SK-N-MC (cell line): ENCODE data around the gene RPL28.

Experiments
- DNase-seq: peaks from one replicate; pipeline ENCODE4 v3.0.0-alpha.2; 2011; ENCODE audit warnings: low read depth, low spot score
- H3K27ac ChIP-seq: fragments of 200-600 bp; sonication (generic); 2 replicates; pipeline ENCODE4 v1.5.1; 2016; ENCODE audit warnings: mixed run types
- H3K36me3 ChIP-seq: fragments of 200-600 bp; sonication (generic); 2 replicates; pipeline ENCODE4 v1.6.1; 2017; ENCODE audit warnings: antibody characterized with exemption, low read length, mixed read lengths; ENCODE audit not compliant: insufficient read depth
- H3K4me3 ChIP-seq: fragments of 200-600 bp; sonication (generic); 2 replicates; pipeline ENCODE4 v1.5.1; 2016
- H3K9ac ChIP-seq: fragments of 200-600 bp; sonication (generic); 2 replicates; pipeline ENCODE4 v1.8.0; 2017; ENCODE audit warnings: mixed run types, mixed read lengths; ENCODE audit not compliant: insufficient read length
- H3K9me3 ChIP-seq: fragments of 200-600 bp; sonication (generic); 2 replicates; pipeline ENCODE4 v1.6.1; 2017; ENCODE audit warnings: low read depth, mild to moderate bottlenecking, antibody characterized with exemption, low read length, moderate library complexity, mixed read lengths
- EZH2 ChIP-seq: fragments of 200-600 bp; sonication (generic); IDR thresholded peaks from one replicate; pipeline ENCODE4 v1.6.1; 2017; ENCODE audit warnings: antibody characterized with exemption
- FOXP2 ChIP-seq: optimal IDR thresholded peaks from 2 replicates; pipeline ENCODE3; 2011; ENCODE audit warnings: mild to moderate bottlenecking, moderate library complexity; ENCODE audit not compliant: insufficient read depth; ENCODE audit errors: extremely low read length, control extremely low read depth
- POLR2AphosphoS5 ChIP-seq: IDR thresholded peaks from 2 replicates; pipeline ENCODE4 v1.6.1; 2012; ENCODE audit warnings: mild to moderate bottlenecking, low read depth, low read length, borderline replicate concordance

RPL28 gene

GRCh38 chr19:55369653-55370304, 16.0 kb upstream of the RPL28 start:
- H3K4me3 ChIP-seq = peak overlapping the region; percentile 74
- TF ChIP-seq EZH2 (no peak), POLR2AphosphoS5 (no peak), FOXP2 (no peak)
- no peak for DNase-seq
- no peaks in the 10 kb centered on the region for H3K36me3 ChIP-seq
- no peaks in the 10 kb centered on the region for H3K9me3 ChIP-seq
- no peak overlapping the region for H3K27ac ChIP-seq
- H3K9ac ChIP-seq = no peak overlapping the region

DNA sequence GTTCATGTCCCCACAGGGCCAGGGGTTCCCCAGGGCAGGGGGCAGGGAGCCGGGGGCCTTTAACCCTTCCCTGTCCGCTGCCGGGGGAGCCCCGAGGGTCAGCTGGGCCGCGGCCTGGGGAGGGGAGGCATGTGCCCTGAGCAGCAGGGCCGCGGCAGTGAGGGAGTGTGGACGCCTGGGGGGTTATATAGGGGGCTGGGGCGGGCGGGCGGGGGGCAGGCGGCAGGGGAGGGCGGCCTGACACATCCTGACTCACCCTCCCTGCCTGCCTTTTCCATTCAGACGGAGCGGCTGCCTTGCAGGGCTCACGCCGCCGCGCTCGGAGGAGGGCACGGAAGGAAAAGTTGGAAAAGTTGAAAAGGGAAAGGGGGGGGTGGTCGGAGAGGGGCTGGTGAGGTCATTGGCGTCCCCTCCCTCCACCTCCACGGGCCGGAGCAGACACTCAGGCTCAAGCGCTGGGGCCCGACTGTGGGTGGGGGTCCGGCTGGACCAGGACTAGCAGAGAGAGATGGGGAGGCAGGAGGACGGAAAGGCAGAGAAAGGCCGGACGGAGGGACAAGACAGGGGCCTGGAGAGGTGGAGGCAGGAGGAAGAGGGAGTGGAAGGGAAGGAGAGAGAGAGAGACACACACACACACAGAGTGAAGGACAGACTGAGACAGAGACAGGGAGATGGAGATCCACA, 15.3 kb upstream of the RPL28 start, which contains the start of gene IL11:
Gene IL11, minus strand, starts transcription at position 159 of the 684 bp plus-strand sequence. Its CDS starts 153 bp downstream, at position 6.
- DNase-seq = no peak
- no peaks in the 10 kb centered on the region for H3K36me3 ChIP-seq
- no peak within 1 kb of the TSS for H3K9ac ChIP-seq
- no peaks in the 10 kb centered on the region for H3K9me3 ChIP-seq
- peak within 1 kb of the TSS; percentile 74 for H3K4me3 ChIP-seq
- no peak within 1 kb of the TSS for H3K27ac ChIP-seq
- TF ChIP-seq FOXP2 = no peak
- TF ChIP-seq POLR2AphosphoS5 = no peak
- TF ChIP-seq EZH2 = no peak

DNA sequence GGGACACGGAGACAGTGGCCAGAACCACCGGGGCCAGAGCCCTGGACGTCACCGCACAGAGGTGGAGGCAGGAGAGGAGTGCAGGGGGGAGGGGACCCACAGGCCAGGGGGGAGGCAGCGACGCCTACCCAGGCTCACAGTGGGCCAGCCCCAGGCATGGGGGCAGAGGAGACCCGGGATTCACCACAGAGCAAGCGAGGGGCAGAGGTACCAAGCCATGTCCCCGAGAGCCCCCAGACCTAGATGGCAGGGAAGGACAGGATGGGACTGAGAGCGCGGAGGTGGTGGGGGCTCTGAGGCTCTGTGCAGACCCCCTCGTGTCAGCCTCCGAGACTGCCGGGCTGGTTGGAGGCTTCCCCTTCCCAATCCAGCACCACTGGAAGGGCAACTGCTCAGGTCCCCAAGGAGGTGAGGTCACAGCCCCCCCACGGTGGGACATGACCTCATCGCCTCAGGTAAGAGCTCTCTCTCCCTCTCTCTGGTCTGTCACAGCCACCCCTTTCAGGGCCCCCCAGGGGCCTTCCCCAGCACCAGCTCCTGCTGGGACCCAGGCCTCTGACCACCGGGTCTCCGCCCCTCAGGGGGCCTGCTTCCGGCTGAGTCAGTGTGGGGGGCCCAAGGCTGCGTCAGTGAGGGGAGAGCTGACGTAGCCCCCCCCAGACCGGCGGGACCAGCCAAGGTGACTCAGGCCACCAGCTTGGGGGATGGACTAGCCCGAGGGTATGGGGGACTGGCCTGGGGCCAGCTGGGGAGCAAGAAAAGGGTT, 13.2 kb upstream of the RPL28 start:
- Histone ChIP-seq H3K27ac (no peak overlapping the region), H3K4me3 (no peak overlapping the region), H3K9me3 (no peaks in the 10 kb centered on the region), H3K9ac (no peak overlapping the region), H3K36me3 (no peaks in the 10 kb centered on the region)
- DNase-seq = no peak
- no peak for TF ChIP-seq POLR2AphosphoS5

DNA sequence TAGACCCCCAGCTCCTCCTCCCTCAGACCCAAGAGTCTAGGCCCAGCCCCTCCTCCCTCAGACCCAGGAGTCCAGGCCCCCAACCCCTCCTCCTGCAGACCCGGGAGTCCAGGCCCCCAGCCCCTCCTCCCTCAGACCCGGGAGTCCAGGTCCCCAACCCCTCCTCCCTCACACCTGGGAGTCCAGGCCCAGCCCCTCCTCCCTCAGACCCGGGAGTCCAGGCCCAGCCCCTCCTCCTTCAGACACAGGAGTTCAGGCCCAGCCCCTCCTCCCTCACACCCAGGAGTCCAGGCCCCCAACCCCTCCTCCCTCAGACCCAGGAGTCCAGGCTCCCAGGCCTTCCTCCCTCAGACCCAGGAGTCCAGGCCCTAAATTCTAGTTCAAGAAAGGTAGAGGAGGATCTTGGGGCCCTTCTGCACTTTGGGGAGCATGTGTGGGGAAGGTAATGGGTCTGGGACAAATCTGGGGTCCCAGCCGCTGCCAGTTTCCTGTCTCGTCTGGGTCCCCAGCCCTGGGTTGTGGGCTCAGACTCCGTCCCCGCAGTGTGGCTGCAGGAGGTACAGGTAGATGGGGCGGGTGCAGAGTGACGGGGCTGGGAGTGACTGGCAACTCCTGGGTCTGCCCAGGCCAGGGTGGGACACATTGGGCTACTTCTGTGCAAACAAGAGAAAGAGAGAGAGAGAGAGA, 12.3 kb upstream of the RPL28 start:
- no peak overlapping the region for H3K27ac ChIP-seq

DNA sequence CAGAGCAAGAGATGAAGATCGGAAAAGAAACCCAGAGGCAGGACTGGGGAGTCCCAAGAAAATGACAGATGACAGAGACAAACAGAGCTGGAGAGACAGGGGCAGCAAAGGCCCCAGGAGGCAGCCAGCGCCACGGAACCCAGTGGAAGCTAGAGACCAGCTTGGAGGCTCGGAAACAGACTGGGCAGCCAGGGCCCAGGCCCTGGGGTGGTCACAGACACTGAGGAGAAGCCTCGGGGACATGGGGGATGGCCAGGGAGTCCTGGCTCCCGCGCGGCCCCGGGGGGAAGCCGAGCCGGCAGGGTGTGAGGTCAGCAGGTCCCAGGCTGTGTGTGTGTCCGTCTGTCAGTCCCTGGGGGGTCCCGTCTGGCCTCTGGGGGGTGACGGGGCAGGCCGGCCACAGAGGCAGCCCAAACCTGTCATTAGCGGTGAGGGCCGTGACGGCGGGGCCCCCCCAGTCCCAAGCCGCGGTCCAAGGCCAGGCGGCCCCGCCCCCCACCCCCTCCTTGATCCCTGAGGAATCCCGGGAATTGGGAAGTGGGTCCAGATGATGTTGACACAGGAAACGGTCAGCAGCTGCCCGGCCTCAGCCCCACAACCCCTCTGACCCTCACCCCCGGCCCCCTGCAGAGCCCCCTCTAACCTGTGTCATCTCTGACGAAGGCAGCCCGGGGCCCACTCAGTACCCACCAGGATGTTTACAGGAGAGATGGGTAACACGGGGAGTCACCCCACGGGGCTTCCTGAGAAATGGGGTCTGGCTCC, 11.6 kb upstream of the RPL28 start:
- Histone ChIP-seq H3K9me3 (no peaks in the 10 kb centered on the region), H3K27ac (no peak overlapping the region), H3K36me3 (no peaks in the 10 kb centered on the region), H3K4me3 (no peak overlapping the region), H3K9ac (no peak overlapping the region)
- no peak for DNase-seq
- TF ChIP-seq EZH2 (no peak), POLR2AphosphoS5 (no peak), FOXP2 (no peak)

More for the DNA sequence above, 12.3 kb upstream of the RPL28 start:
- no peaks in the 10 kb centered on the region for H3K36me3 ChIP-seq
- no peak for TF ChIP-seq FOXP2
- TF ChIP-seq EZH2 = no peak
- TF ChIP-seq POLR2AphosphoS5 = no peak
- no peak overlapping the region for H3K4me3 ChIP-seq
- DNase-seq = no peak
- no peak overlapping the region for H3K9ac ChIP-seq
- H3K9me3 ChIP-seq = no peaks in the 10 kb centered on the region

GRCh38 chr19:55376241-55376933, 9.3 kb upstream of the RPL28 start, which contains the start of gene TMEM190:
TMEM190 (plus strand) TSS chr19:55376826; CDS start chr19:55376854, 28 bp downstream.
- no peaks in the 10 kb centered on the region for H3K9me3 ChIP-seq
- no peak within 1 kb of the TSS for H3K9ac ChIP-seq
- H3K27ac ChIP-seq = no peak within 1 kb of the TSS
- TF ChIP-seq EZH2 = no peak
- TF ChIP-seq FOXP2 = no peak
- TF ChIP-seq POLR2AphosphoS5 = no peak
- H3K4me3 ChIP-seq = no peak within 1 kb of the TSS
- no peaks in the 10 kb centered on the region for H3K36me3 ChIP-seq
- no peak for DNase-seq

GRCh38 chr19:55377356-55378131, 8.2 kb upstream of the RPL28 start:
- no peak overlapping the region for H3K9ac ChIP-seq
- no peaks in the 10 kb centered on the region for H3K36me3 ChIP-seq
- H3K27ac ChIP-seq = no peak overlapping the region
- H3K4me3 ChIP-seq = no peak overlapping the region
- no peaks in the 10 kb centered on the region for H3K9me3 ChIP-seq
- DNase-seq = no peak
- TF ChIP-seq FOXP2 (no peak), POLR2AphosphoS5 (no peak), EZH2 (no peak)
